GM20000 (cell line): Measurements from ENCODE around the gene PGGHG.
"Not testable (repeated sequence)": the region's sequence is repeated elsewhere in the genome, so short reads cannot be mapped to it uniquely, and the experiment has no call there.

Source experiments
- DNase-seq: peaks from one replicate; pipeline ENCODE4 v3.0.0; 2012; ENCODE audit warnings: low spot score
- TF ChIP-seq, protein P1 (sequence below): IDR thresholded peaks from 2 replicates; pipeline ENCODE4 v1.5.1; 2012; ENCODE audit warnings: mild to moderate bottlenecking, control low read depth; ENCODE audit errors: extremely low read depth, missing control alignments

Gene PGGHG

DNA sequence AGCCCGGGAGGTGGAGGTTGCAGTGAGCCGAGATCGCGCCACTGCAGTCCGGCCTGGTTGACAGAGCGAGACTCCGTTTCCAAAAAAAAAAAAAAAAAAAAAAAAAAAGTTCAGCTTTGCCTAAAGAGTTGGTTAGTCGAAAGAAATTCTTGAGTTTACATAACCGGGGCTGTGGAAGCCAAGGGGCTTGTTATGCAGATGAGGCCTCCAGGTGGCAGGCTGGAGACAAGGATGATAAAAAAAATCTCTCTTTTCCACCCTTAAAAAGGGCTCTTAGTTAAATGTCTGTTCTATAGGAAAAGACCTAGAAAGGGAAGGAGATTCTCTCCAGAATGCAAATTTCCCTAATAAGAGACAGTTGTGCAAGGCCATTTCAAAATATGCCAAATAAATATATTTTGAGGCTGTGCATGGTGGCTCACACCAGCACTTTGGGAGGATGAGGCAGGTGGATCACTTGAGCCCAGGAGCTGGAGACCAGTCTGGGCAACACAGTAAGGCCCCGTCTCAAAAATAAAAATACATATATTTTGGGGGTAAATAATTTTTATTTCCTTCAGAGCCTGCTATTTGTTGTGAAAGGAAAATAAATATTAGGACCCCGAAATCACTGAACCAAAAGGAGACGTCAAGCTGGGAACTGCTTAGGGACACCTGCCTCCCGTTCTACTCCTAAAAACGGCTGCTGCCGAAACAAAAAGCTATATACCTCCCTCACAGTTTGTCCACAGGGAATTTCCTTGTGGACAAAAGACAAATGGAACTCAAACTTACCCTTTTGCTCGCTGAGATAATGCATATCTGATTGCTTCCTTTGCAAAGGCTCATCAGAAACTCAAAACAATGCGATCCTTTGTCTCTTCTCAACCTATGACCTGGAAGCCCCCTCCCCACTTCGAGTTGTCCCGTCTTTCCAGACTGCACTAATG, 16.3 kb downstream of the PGGHG start:
- peak; percentile 85 for DNase-seq
- TF ChIP-seq, protein P1, sequence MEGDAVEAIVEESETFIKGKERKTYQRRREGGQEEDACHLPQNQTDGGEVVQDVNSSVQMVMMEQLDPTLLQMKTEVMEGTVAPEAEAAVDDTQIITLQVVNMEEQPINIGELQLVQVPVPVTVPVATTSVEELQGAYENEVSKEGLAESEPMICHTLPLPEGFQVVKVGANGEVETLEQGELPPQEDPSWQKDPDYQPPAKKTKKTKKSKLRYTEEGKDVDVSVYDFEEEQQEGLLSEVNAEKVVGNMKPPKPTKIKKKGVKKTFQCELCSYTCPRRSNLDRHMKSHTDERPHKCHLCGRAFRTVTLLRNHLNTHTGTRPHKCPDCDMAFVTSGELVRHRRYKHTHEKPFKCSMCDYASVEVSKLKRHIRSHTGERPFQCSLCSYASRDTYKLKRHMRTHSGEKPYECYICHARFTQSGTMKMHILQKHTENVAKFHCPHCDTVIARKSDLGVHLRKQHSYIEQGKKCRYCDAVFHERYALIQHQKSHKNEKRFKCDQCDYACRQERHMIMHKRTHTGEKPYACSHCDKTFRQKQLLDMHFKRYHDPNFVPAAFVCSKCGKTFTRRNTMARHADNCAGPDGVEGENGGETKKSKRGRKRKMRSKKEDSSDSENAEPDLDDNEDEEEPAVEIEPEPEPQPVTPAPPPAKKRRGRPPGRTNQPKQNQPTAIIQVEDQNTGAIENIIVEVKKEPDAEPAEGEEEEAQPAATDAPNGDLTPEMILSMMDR = peak; percentile 78

DNA sequence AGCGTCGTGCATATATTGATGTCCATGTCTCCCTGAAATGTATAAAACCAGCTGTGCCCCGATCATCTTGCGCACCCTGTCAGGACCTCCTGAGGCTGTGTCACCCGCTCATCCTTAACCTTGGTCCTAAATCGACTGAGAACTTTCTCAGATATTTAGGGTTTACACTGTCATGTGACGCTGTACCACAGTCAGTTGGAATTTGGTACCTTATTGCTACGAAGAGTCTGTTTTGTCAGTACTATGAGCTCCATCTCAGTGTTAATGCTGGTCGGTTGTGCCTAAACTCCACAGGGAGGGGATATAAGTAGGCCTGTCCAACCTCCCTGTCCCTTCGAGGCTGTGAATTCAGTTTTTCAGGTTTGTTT, 16.9 kb downstream of the PGGHG start:
- TF ChIP-seq, protein P1 = no peak
- no peak for DNase-seq

DNA sequence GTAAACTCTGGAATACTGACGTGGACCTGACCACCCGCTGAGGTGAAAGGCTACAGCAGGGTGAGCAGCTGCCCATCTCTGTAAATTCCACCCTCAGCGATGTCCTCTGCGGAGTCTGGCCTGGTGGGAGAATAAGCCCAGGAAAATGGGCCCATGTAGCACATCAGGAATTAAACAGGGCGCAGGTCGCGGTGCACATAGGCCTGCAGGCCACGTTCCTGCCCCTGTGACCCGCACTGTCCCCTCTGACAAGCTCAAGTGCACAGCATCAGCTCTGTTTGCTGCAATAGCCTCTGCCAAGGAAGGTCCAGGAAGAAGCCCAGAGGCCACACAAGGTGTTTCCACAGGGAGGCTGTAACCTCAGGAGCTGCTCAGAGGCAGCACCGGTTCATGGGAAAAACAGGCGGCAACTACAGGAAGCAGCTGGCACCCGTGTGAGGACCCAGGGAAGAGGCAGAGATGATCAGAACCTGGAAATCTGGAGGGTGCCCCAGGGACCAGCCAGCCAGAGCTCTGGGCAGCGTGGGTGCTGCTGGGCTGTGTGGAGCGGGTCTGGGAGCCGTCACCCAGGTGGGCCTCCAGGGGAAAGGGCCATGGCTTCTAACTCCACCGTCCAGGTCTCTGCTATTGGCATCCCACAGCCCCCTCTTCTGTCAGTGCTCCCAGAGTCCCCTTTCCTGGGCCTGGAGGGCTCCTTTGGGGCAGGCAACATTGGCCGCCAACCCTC, 17.9 kb downstream of the PGGHG start:
- no peak for DNase-seq
- TF ChIP-seq, protein P1 = no peak

DNA sequence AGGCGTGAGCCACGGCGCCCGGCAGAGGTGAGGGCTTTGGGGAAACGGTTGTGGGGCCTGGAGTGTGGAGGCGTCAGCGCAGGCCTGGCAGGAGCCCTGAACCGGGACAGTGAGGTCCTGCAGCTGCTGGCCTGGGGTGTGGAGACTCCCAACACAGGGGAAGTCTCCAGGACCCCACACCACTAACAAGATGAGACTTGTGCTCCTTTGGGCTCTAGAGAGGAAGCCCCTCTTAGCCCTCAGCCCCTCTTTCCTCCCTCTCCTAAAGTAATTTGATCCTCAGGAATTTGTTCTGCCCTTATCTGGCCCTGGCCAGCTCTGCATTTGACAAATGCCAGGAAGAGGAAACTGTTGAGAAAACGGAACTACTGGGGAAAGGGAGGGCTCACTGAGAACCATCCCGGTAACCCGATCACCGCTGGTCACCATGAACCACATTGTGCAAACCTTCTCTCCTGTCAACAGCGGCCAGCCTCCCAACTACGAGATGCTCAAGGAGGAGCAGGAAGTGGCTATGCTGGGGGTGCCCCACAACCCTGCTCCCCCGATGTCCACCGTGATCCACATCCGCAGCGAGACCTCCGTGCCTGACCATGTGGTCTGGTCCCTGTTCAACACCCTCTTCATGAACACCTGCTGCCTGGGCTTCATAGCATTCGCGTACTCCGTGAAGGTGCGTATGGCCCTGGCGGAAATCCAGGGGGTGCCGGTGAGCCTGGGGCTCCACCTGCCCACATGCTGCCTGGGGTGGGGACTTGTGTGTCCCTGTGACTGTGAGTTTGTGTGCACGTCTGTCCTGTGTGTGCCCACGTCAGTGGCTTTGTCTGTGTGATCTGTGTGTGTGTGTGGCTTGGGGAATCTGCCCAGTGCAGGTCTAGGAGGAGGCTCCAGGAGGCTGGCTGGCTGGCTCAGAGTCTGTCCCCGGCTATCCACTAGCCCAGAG, 19.1 kb downstream of the PGGHG start, which contains the start of gene IFITM2:
Gene IFITM2, plus strand, starts transcription at position 51 of the 943 bp plus-strand sequence. Its CDS starts 377 bp downstream, at position 428.
- not testable (repeated sequence) for DNase-seq

DNA sequence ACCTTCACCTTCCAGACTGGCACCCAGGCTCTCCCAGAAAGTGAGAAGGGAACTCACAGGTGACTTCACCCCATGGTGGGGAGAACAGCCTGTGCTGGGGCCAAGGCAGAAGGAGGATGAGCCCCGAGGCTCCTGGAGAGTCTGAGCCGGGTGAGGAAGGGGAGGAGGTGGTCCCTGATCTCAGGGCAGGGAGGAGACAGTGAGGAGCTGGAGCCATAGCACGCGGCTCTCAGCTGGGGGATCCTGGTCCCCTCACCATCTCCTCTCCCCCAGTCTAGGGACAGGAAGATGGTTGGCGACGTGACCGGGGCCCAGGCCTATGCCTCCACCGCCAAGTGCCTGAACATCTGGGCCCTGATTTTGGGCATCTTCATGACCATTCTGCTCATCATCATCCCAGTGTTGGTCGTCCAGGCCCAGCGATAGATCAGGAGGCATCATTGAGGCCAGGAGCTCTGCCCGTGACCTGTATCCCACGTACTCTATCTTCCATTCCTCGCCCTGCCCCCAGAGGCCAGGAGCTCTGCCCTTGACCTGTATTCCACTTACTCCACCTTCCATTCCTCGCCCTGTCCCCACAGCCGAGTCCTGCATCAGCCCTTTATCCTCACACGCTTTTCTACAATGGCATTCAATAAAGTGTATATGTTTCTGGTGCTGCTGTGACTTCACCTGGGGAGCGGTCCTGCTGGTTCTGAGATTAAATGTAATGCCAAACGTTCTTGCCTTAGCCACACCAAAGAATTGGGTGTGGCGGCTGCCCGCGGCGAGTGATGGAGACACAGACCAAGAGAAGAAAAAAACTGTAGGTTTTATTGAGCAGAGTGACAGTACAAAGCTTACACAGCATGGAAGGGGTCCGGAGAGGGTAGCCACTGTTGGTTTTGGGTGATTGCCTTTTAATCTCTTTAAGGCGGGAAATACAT, 20.1 kb downstream of the PGGHG start:
- DNase-seq = not testable (repeated sequence)

DNA sequence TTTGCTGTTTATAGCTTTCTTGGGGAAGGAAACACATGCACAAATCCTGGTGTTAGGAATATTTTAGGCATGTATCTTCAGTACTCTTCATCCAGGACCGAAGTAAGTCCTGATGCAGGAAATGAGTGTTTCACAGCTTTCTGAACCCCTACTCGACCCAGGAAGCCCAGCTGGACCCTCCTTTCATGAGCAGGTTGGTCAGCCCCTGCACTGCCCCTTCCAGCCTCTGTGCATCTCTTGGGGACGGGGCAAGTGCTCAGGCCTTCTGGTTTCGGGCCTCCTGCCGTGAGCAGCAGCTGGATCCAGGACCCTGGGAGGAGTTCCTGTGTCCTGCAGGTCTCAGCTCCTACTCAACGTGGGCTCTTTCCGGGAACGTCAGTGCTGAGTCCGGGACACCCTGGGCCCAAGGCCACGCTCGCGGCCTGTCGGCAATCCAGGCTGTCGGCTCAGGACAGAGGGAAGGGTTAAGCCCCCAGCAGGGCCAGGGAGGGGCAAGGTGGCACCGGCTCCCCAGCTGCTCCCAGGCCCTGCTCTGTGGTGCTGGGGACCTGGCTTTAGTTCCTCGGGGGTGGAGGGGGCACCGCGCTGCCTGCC, 21.1 kb downstream of the PGGHG start:
- not testable (repeated sequence) for DNase-seq

DNA sequence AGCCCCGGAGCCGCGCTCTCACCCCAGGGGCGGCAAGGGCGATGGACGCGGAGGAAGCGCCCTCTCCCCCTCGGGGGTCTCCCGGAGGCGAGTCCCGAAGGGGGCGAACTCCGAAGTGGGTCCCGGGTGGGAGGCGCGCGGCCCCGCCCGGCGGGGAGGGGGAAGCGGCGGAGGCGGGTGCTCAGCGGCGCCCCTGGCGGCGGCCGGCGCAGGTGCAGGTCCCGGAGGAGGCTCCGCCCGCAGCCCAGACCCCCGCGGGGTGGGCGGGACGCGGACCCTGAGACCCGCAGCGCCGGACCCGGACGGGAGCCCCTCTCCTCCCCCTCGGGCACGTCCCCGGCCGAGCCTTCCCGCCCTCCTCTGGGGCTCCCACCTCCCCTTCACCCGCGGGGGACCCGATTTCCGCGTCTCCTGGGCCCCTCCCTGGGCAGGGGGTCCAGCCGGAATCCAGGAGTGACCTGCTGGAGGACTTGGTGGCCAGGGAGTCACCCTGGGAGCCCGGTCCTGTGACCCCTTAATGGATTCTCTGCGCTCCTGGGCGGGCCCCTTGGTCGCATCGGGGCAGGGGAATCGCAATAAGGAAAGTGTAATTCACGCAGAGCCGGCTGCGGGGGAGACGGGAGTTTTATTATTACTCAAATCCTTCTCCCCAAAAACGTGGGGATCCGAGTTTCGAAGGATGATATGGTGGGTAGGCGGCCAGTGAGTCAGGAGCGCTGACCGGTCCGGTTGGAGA, 22.3 kb downstream of the PGGHG start:
- not testable (repeated sequence) for DNase-seq

DNA sequence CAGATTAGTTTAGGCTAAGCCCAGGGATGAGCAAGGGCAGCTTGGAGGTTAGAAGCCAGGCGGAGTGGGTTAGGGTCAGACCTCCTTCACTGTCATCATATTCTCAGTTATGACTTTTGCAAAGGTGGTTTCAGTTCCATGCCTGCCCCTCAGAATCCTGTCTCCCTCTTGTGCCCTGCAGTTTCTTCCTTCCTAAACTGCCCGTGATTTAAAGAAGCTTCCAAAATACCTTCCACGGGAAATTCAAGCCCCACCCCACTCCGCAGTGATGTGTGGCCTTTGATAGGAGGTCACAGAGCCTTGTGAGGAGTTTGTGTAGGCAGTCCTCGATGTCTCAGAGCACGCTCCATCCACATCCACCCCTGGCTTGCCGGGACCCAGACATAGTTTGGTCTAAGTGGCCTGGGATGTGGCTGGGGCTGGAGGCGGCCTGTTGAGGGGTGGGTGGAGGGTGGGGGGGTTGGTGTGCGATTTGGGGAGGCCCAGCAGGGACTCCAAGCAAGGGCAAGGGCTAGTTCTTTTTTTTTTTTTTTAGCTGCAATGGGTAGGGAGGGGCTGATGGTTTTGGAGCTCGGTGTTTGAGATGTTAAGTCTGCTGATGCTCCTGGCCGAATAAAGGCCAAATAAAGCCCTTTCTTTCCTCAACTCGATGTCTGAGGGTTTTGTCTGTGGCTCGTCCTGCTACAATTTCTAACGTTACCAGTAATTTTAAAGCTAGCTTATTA, 23.3 kb downstream of the PGGHG start:
- TF ChIP-seq, protein P1 = no peak
- peak; percentile 49 for DNase-seq
